AG09309 (cell line): ENCODE results near the gene TAGLN2.

Source experiments
- DNase-seq: peaks from one replicate; pipeline ENCODE4 v3.0.0-alpha.2; 2010; ENCODE audit warnings: low read depth
- H3K4me3 ChIP-seq: 2 replicates; pipeline ENCODE4 v1.5.1; 2011; ENCODE audit warnings: mild to moderate bottlenecking, low read depth, low read length, moderate library complexity; ENCODE audit not compliant: control insufficient read depth
- CTCF ChIP-seq: IDR thresholded peaks from 2 replicates; pipeline ENCODE4 v1.5.1; 2011; ENCODE audit warnings: mild to moderate bottlenecking, low read depth, low read length, inconsistent platforms; ENCODE audit not compliant: insufficient read depth, control insufficient read depth; ENCODE audit errors: missing control alignments

The TAGLN2 gene

GRCh38 chr1:159924791-159925718 lies at the start of gene TAGLN2:
TAGLN2 (minus strand) TSS chr1:159925507; CDS start chr1:159920509, 4,998 bp downstream.
- TF ChIP-seq CTCF = no peak
- H3K4me3 ChIP-seq = peak within 1 kb of the TSS; percentile 73
- peak; percentile 57 for DNase-seq

- TF ChIP-seq CTCF = no peak
- DNase-seq = no peak
- no peak overlapping the region for H3K4me3 ChIP-seq
These were observed 49.2 kb upstream of the TAGLN2 start for GRCh38 chr1:159974350-159974965.

- no peak overlapping the region for H3K4me3 ChIP-seq
- no peak for TF ChIP-seq CTCF
- DNase-seq = no peak
These were observed 48.1 kb upstream of the TAGLN2 start for GRCh38 chr1:159973350-159973940.

- DNase-seq = no peak
- H3K4me3 ChIP-seq = no peak overlapping the region
- no peak for TF ChIP-seq CTCF
These were observed 47.3 kb upstream of the TAGLN2 start for GRCh38 chr1:159972443-159973205.

- DNase-seq = no peak
- TF ChIP-seq CTCF = no peak
- H3K4me3 ChIP-seq = no peak overlapping the region
These were observed 45.6 kb upstream of the TAGLN2 start for GRCh38 chr1:159970932-159971342.

GRCh38 chr1:159968901-159969300 lies 43.6 kb upstream of the TAGLN2 start:
- no peak for DNase-seq
- no peak for TF ChIP-seq CTCF

More at GRCh38 chr1:159968901-159969300, 43.6 kb upstream of the TAGLN2 start:
- no peak overlapping the region for H3K4me3 ChIP-seq
